Measurements from ENCODE around the gene ITGA7. TPM values are rescaled to one million over a fixed set of nuclear protein-coding genes. Genes with fewer than 3 reads are reported as not detected.

Gene ITGA7
- total RNA-seq, 4 donors from 2014 or later, result 118 to 192 (median 146) TPM

DNA sequence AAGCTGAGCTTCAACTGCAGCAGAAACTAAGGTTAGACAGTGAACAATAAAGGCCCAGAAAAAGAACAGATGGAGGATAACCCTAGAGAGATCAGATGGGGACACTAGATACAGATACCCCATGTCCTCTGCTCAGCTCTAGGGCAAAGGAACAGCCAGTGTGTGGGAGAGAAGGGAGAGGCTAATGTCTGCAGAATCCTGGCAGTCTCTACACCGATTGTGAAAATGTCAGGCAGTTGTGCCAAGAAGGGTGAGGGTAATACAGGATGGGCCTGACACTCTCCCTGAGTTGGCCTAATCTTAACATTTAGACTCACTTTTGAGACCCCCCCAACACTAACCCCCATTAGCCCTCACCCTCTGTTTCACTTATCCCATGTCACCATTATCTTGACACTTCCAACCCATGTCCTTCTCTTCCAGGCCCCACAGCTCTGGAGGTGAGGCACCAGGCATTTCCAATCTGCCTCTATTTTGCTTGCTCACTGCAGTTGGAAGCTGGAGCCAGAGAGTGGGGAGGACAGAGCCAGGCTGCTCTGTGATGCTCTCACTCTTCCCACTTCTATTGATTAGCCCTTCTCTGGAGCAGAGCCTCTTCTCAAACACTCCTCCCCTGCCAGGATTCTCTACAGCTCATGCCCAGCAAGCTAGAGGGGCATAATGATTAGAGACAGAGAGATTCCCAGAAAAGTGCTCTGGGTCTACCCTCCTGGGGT lies 5.2 kb upstream of the ITGA7 start:
- H3K27me3 ChIP-seq, result no peaks in the 10 kb centered on the region
- H3K4me3 ChIP-seq, result no peak overlapping the region
- WGBS, 2 donors, result 11 to 24% methylated on average over 1 of the region's 1 CpG
- TF ChIP-seq EP300 (IDR thresholded peaks at IDR 0.05), result no peak
- TF ChIP-seq POLR2A (IDR thresholded peaks at IDR 0.05), result no peak
- TF ChIP-seq, protein P1, sequence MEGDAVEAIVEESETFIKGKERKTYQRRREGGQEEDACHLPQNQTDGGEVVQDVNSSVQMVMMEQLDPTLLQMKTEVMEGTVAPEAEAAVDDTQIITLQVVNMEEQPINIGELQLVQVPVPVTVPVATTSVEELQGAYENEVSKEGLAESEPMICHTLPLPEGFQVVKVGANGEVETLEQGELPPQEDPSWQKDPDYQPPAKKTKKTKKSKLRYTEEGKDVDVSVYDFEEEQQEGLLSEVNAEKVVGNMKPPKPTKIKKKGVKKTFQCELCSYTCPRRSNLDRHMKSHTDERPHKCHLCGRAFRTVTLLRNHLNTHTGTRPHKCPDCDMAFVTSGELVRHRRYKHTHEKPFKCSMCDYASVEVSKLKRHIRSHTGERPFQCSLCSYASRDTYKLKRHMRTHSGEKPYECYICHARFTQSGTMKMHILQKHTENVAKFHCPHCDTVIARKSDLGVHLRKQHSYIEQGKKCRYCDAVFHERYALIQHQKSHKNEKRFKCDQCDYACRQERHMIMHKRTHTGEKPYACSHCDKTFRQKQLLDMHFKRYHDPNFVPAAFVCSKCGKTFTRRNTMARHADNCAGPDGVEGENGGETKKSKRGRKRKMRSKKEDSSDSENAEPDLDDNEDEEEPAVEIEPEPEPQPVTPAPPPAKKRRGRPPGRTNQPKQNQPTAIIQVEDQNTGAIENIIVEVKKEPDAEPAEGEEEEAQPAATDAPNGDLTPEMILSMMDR (IDR thresholded peaks at IDR 0.05), result no peak
- H3K9me3 ChIP-seq, result no peaks in the 10 kb centered on the region
- DNase-seq (ENCODE audit: low spot score in 2 of 2), result no peak
- H3K27ac ChIP-seq, result peak overlapping the region; percentile 37 to 91 (median 74)
- H3K36me3 ChIP-seq, result no peaks in the 10 kb centered on the region
- H3K4me1 ChIP-seq, result peaks cover 0 to 90% (median 36%) of the 10 kb centered on the region in 4 donors

DNA sequence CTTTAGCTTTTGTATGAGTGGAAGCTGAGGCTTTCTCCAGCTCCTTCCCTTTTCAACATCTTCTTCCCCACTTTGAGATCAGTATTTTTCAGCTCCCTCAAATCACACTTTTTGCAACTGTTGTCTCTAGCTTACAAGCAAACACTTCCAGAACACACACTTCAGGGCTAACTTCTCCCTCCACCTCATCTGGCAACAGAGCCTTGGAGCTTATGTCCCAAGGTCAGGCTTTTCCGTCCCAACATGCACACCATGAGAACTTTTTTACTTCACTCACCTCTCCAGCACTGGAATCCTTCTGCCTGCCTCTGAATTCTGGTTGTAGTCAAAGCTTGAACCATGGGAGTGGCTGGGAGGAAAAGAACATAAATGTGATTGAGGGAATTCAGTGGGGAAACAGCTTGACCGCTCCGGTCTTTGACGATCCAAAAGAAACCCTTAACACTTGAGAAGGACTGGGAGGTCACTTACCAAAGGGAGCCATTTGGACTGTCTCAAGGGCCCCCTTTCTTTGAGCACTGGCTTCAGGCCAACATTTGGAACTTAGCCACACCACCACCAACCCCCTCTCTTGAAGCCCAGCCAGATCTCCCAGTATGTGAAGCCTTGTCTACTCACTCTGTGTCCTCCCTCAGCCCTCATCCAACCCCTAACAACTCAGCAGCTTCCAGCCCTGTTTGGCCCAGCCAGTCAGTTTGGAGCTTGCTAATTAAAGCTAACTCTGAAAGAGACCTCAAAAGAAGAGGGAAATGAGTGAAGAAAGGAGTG lies 4.3 kb upstream of the ITGA7 start:
- no peaks in the 10 kb centered on the region for H3K27me3 ChIP-seq
- TF ChIP-seq, protein P1 (IDR thresholded peaks at IDR 0.05), result no peak
- TF ChIP-seq POLR2A (IDR thresholded peaks at IDR 0.05) (no peak), EP300 (IDR thresholded peaks at IDR 0.05) (peak in 1 of 2 donors; percentile 56)
- H3K36me3 ChIP-seq, result no peaks in the 10 kb centered on the region
- WGBS, 2 donors, result 22 to 32% methylated on average over 4 of the region's 4 CpGs
- H3K9me3 ChIP-seq, result no peaks in the 10 kb centered on the region
- peak overlapping the region in 3 of 4 donors; percentile 58 to 91 (median 89) for H3K27ac ChIP-seq
- H3K4me3 ChIP-seq, result peak overlapping the region in 1 of 4 donors; percentile 8
- peaks cover 0 to 88% (median 28%) of the 10 kb centered on the region in 4 donors for H3K4me1 ChIP-seq
- no peak for DNase-seq (ENCODE audit: low spot score in 2 of 2)

DNA sequence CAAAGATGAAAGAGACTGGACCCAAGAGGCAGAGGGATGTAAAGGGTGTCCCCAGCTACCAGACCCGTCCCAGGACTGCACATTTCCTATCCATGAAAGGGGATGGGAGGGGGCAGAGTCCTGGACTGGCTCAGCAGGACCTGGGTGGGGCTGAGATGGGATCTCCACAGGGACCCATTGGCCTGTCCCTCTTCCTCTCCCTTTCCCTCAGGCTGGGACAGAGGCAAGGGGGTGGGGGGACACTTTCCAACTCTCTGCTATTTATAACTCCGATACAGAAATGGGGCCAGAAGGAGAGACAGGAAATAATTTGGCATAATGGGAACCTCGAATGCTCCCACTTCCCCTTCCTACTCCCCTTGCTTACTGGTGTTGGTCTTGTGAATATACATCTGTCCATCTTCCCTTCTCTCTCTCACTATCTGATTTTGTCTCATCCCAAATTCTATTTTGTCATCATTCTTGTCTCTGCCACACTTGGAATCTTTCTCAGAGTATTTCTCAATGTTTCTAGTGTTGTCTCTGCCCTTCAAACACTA lies 1.1 kb upstream of the ITGA7 start:
- 2 to 4% methylated on average over 3 of the region's 3 CpGs for WGBS, 2 donors

DNA sequence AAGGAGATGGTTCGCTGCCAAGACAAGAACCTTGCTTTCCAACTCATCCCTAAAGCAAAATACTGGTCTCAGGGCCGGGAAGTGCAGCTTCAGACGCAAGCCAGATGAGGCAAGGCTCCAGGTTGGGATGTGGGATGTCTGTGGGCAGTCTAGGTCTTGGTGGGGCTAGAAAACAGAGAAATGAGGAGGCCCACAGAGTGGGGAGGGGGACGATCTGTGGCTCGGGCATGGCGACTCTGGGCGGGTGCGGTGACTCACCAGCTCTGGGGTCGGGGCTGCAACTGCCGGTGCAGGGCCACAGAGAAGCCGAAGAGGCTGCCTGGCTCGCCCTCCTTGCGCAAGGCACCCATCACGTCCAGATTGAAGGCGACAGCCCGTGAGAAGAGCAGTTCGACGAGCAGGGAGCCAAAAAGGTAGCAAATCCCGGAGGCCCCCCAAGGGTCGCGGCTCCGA lies 459 bp downstream of the ITGA7 start:
- Histone ChIP-seq H3K9me3 (no peaks in the 10 kb centered on the region), H3K27ac (peak overlapping the region; percentile 69 to 89 (median 72)), H3K4me3 (peak overlapping the region; percentile 56 to 76 (median 62)), H3K36me3 (no peaks in the 10 kb centered on the region), H3K4me1 (peaks cover 0 to 96% (median 23%) of the 10 kb centered on the region in 4 donors), H3K27me3 (no peaks in the 10 kb centered on the region)
- 4 to 10% methylated on average over 18 to 22 of the region's 22 CpGs for WGBS, 2 donors
- no peak for DNase-seq (ENCODE audit: low spot score in 2 of 2)
- TF ChIP-seq, protein P1 (IDR thresholded peaks at IDR 0.05), result no peak
- TF ChIP-seq POLR2A (IDR thresholded peaks at IDR 0.05) (no peak), EP300 (IDR thresholded peaks at IDR 0.05) (no peak)

More for the DNA sequence above, 1.1 kb upstream of the ITGA7 start:
- no peaks in the 10 kb centered on the region for H3K27me3 ChIP-seq
- TF ChIP-seq EP300 (IDR thresholded peaks at IDR 0.05), result no peak
- TF ChIP-seq, protein P1 (IDR thresholded peaks at IDR 0.05), result no peak
- no peak for TF ChIP-seq POLR2A (IDR thresholded peaks at IDR 0.05)
- H3K4me3 ChIP-seq, result peak overlapping the region in 3 of 4 donors; percentile 56 to 64 (median 59)
- no peaks in the 10 kb centered on the region for H3K9me3 ChIP-seq
- no peaks in the 10 kb centered on the region for H3K36me3 ChIP-seq
- H3K4me1 ChIP-seq, result peaks cover 0 to 96% (median 21%) of the 10 kb centered on the region in 4 donors
- no peak for DNase-seq (ENCODE audit: low spot score in 2 of 2)
- peak overlapping the region; percentile 69 to 89 (median 72) for H3K27ac ChIP-seq

All from tibial nerve (tissue), 4 donors.